HEK293 (cell line): ENCODE measurements around the gene CNOT6L.
A peak's percentile ranks its signal among the peaks of the same experiment; 100 is the strongest.

Experiments
- CTCF ChIA-PET: fragments of 350-600 bp; formaldehyde crosslinking; extraction: SDS; loops from one replicate; lab custom pipeline; 2021; ENCODE audit warnings: antibody characterized with exemption; lab: Yijun Ruan, JAX
- POLR2A ChIA-PET: fragments of 300-600 bp; formaldehyde crosslinking; extraction: SDS; loops from one replicate; lab custom pipeline; 2020; ENCODE audit warnings: antibody characterized with exemption, inconsistent platforms; lab: Yijun Ruan, JAX
- H3K27ac ChIP-seq: fragments of 200-500 bp; sonication (Bioruptor generic); 2 replicates; pipeline ENCODE4 v1.5.1; 2014; ENCODE audit warnings: low read depth, low read length, control low read depth, inconsistent platforms; ENCODE audit errors: extremely low read depth
- H3K36me3 ChIP-seq, 2 experiments: fragments of 200-500 bp in 1 of 2; sonication (Bioruptor generic) in 1 of 2; 1 replicate in 1 of 2; 2 replicates in 1 of 2; pipeline ENCODE4 v1.5.1; 2014 to 2017; ENCODE audit warnings: inconsistent platforms in 2 of 2, low read length in 2 of 2; ENCODE audit not compliant: control insufficient read depth in 2 of 2, insufficient read depth in 1 of 2
- H3K4me1 ChIP-seq: fragments of 200-500 bp; sonication (Bioruptor generic); 2 replicates; pipeline ENCODE4 v1.5.1; 2014; ENCODE audit warnings: mild to moderate bottlenecking, low read length, inconsistent platforms; ENCODE audit not compliant: control insufficient read depth, insufficient read depth
- H3K4me3 ChIP-seq: 2 replicates; pipeline ENCODE4 v1.5.1; 2011; ENCODE audit warnings: low read depth, mild to moderate bottlenecking, control low read depth, low read length, moderate library complexity
- H3K9me3 ChIP-seq: fragments of 200-500 bp; sonication (Bioruptor generic); 2 replicates; pipeline ENCODE4 v1.5.1; 2014; ENCODE audit warnings: low read depth, low read length, inconsistent platforms; ENCODE audit not compliant: control insufficient read depth, insufficient read depth
- GLIS1 ChIP-seq: fragments of 450-650 bp; formaldehyde crosslinking; IDR thresholded peaks from 2 replicates; pipeline ENCODE4 v1.5.1; 2016; ENCODE audit warnings: missing biosample characterization, missing genetic modification characterization
- OVOL3 ChIP-seq: fragments of 450-650 bp; formaldehyde crosslinking; IDR thresholded peaks from 2 replicates; pipeline ENCODE4 v1.5.1; 2016; ENCODE audit warnings: missing biosample characterization, missing genetic modification characterization
- PRDM1 ChIP-seq: fragments of 450-650 bp; formaldehyde crosslinking; IDR thresholded peaks from 2 replicates; pipeline ENCODE4; 2016; ENCODE audit warnings: missing biosample characterization, missing genetic modification characterization
- WT1 ChIP-seq: fragments of 450-650 bp; formaldehyde crosslinking; IDR thresholded peaks from 2 replicates; pipeline ENCODE4 v1.5.1; 2016; ENCODE audit warnings: missing biosample characterization, missing genetic modification characterization
- ZBTB10 ChIP-seq: fragments of 450-650 bp; formaldehyde crosslinking; IDR thresholded peaks from 2 replicates; pipeline ENCODE4 v1.5.1; 2016; ENCODE audit warnings: missing biosample characterization, missing genetic modification characterization
- ZBTB26 ChIP-seq: fragments of 450-650 bp; formaldehyde crosslinking; optimal IDR thresholded peaks from 2 replicates; pipeline ENCODE3; 2016; ENCODE audit warnings: missing biosample characterization, mild to moderate bottlenecking, missing genetic modification characterization
- ZFHX2 ChIP-seq: fragments of 450-650 bp; formaldehyde crosslinking; conservative IDR thresholded peaks from 2 replicates; pipeline ENCODE4 v1.5.1; 2016; ENCODE audit warnings: missing biosample characterization, missing genetic modification characterization
- ZFP69B ChIP-seq: fragments of 450-650 bp; formaldehyde crosslinking; IDR thresholded peaks from 2 replicates; pipeline ENCODE4 v1.5.1; 2016; ENCODE audit warnings: missing biosample characterization, missing genetic modification characterization
- ZNF114 ChIP-seq: fragments of 450-650 bp; formaldehyde crosslinking; IDR thresholded peaks from 2 replicates; pipeline ENCODE4 v1.5.0; 2017; ENCODE audit warnings: missing biosample characterization, missing genetic modification characterization
- ZNF132 ChIP-seq: fragments of 450-650 bp; formaldehyde crosslinking; IDR thresholded peaks from 2 replicates; pipeline ENCODE4 v1.5.1; 2017; ENCODE audit warnings: missing biosample characterization, missing genetic modification characterization, borderline replicate concordance
- ZNF157 ChIP-seq: fragments of 450-650 bp; formaldehyde crosslinking; IDR thresholded peaks from 2 replicates; pipeline ENCODE4 v1.5.1; 2016; ENCODE audit warnings: missing biosample characterization, missing genetic modification characterization
- ZNF19 ChIP-seq: fragments of 450-650 bp; formaldehyde crosslinking; IDR thresholded peaks from 2 replicates; pipeline ENCODE4; 2016; ENCODE audit warnings: missing biosample characterization, missing genetic modification characterization, low read depth
- ZNF239 ChIP-seq: fragments of 450-650 bp; formaldehyde crosslinking; IDR thresholded peaks from 2 replicates; pipeline ENCODE4 v1.5.1; 2016; ENCODE audit warnings: missing biosample characterization, missing genetic modification characterization
- ZNF335 ChIP-seq: fragments of 450-650 bp; formaldehyde crosslinking; conservative IDR thresholded peaks from 2 replicates; pipeline ENCODE4 v1.5.1; 2016; ENCODE audit warnings: missing biosample characterization, missing genetic modification characterization
- ZNF394 ChIP-seq: fragments of 450-650 bp; formaldehyde crosslinking; IDR thresholded peaks from 2 replicates; pipeline ENCODE4 v1.5.1; 2016; ENCODE audit warnings: missing biosample characterization, missing genetic modification characterization, mild to moderate bottlenecking, moderate library complexity, borderline replicate concordance
- ZNF423 ChIP-seq: fragments of 450-650 bp; formaldehyde crosslinking; IDR thresholded peaks from 2 replicates; pipeline ENCODE4 v1.5.1; 2016; ENCODE audit warnings: missing biosample characterization, missing genetic modification characterization
- ZNF510 ChIP-seq: fragments of 450-650 bp; formaldehyde crosslinking; IDR thresholded peaks from 2 replicates; pipeline ENCODE4 v1.5.1; 2018; ENCODE audit warnings: mild to moderate bottlenecking, missing genetic modification characterization, missing biosample characterization; ENCODE audit not compliant: insufficient replicate concordance
- ZNF514 ChIP-seq: fragments of 450-650 bp; formaldehyde crosslinking; IDR thresholded peaks from 2 replicates; pipeline ENCODE4 v1.5.1; 2016; ENCODE audit warnings: missing biosample characterization, missing genetic modification characterization
- ZNF521 ChIP-seq: fragments of 450-650 bp; formaldehyde crosslinking; IDR thresholded peaks from 2 replicates; pipeline ENCODE4 v1.5.1; 2017; ENCODE audit warnings: missing biosample characterization, mild to moderate bottlenecking, missing genetic modification characterization
- ZNF558 ChIP-seq: fragments of 450-650 bp; formaldehyde crosslinking; IDR thresholded peaks from 2 replicates; pipeline ENCODE4 v1.5.1; 2016; ENCODE audit warnings: missing biosample characterization, missing genetic modification characterization
- ZNF585B ChIP-seq: fragments of 450-650 bp; formaldehyde crosslinking; IDR thresholded peaks from 2 replicates; pipeline ENCODE4 v1.5.1; 2016; ENCODE audit warnings: missing biosample characterization, missing genetic modification characterization
- ZNF610 ChIP-seq: fragments of 450-650 bp; formaldehyde crosslinking; IDR thresholded peaks from 2 replicates; pipeline ENCODE4 v1.5.1; 2016; ENCODE audit warnings: missing biosample characterization, missing genetic modification characterization, borderline replicate concordance
- ZNF624 ChIP-seq: fragments of 450-650 bp; formaldehyde crosslinking; IDR thresholded peaks from 2 replicates; pipeline ENCODE4 v1.5.1; 2017; ENCODE audit warnings: missing biosample characterization, missing genetic modification characterization
- ZNF664 ChIP-seq: fragments of 450-650 bp; formaldehyde crosslinking; IDR thresholded peaks from 2 replicates; pipeline ENCODE4 v1.5.1; 2016; ENCODE audit warnings: missing biosample characterization, missing genetic modification characterization
- ZXDB ChIP-seq: fragments of 450-650 bp; formaldehyde crosslinking; IDR thresholded peaks from 2 replicates; pipeline ENCODE4 v1.5.1; 2016; ENCODE audit warnings: missing biosample characterization, missing genetic modification characterization

Gene CNOT6L

GRCh38 chr4:77800483-77801259 lies 18.5 kb downstream of the CNOT6L start (continued):
- TF ChIP-seq ZBTB10 (no peak), ZNF510 (no peak), ZNF394 (tag by site-specific recombination) (no peak), ZNF114 (no peak), ZNF664 (tag by site-specific recombination) (no peak), ZNF585B (no peak), ZNF239 (no peak), ZNF132 (tag by site-specific recombination) (no peak), ZNF157 (tag by site-specific recombination) (no peak)

- ChIA-PET CTCF (interaction anchor here (0.6 to 0.7 kb wide), 2 partner anchors 10 to 69 kb away, joined by 4 to 6 read pairs; no protein-coding TSS in a partner anchor), POLR2A (interaction anchor here (1.7 kb wide), 1 partner anchor 20 kb away, joined by 5 read pairs; no protein-coding TSS in a partner anchor)
- peaks cover 6% of the 10 kb centered on the region for H3K4me1 ChIP-seq
- H3K9me3 ChIP-seq, result no peaks in the 10 kb centered on the region
- H3K36me3 ChIP-seq, result no peaks in the 10 kb centered on the region
- H3K27ac ChIP-seq, result no peak overlapping the region
- TF ChIP-seq ZXDB (tag by site-specific recombination) (no peak), ZNF514 (tag by site-specific recombination) (no peak), ZFHX2 (tag by site-specific recombination) (no peak), GLIS1 (peak; percentile 39; the same call in 1 of the 2 replicates)
- no peak overlapping the region for H3K4me3 ChIP-seq
These were observed 19.1 kb downstream of the CNOT6L start for GRCh38 chr4:77800077-77800476.

- POLR2A ChIA-PET, result no interaction called here
- Histone ChIP-seq H3K9me3 (no peaks in the 10 kb centered on the region), H3K27ac (no peak overlapping the region), H3K36me3 (no peaks in the 10 kb centered on the region), H3K4me1 (peaks cover 7% of the 10 kb centered on the region), H3K4me3 (no peak overlapping the region)
- CTCF ChIA-PET, result interaction anchor here (0.6 kb wide), 1 partner anchor 635 kb away, joined by 4 read pairs; no protein-coding TSS in a partner anchor
- TF ChIP-seq ZNF335 (tag by site-specific recombination) (no peak), WT1 (tag by site-specific recombination) (no peak), ZNF624 (tag by site-specific recombination) (no peak), ZNF19 (tag by site-specific recombination) (no peak), ZNF423 (tag by site-specific recombination) (no peak), ZNF521 (tag by site-specific recombination) (no peak), OVOL3 (tag by site-specific recombination) (no peak), ZNF610 (tag by site-specific recombination) (no peak), PRDM1 (tag by site-specific recombination) (no peak), ZBTB26 (no peak), ZFP69B (tag by site-specific recombination) (no peak), ZNF558 (tag by site-specific recombination) (no peak)
- TF ChIP-seq, all 188 proteins: peak for 0
These were observed 20.8 kb downstream of the CNOT6L start for GRCh38 chr4:77798385-77798784.
